HK-2 (cell line): ENCODE data around the gene KRTAP10-3.
"Not testable (repeated sequence)": the region's sequence is repeated elsewhere in the genome, so short reads cannot be mapped to it uniquely, and the experiment has no call there.

Source experiments
- DNase-seq: peaks from one replicate; pipeline ENCODE4 v3.0.0-alpha.2; 2018; ENCODE audit not compliant: unreplicated experiment

Gene KRTAP10-3

DNA sequence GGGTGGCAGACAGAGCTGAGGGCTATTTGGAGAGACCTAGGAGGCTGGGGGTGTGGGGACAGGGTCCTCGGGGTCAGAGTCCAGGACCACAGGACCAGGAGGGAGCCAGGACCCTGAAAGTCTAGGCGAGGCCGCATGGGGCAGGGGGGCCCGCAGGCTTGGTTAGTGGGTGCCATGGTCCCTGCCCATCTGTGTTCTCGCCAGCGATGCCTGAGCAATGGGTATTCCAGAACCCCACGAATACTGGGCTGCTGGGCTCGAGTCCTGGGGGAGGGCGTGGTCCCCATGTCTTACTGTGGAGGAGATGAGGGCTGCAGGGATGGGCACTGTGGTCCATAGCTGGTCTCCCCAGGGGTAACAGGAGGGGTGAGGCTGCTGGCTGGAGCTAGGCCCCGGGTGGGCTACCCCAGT lies 31.7 kb upstream of the KRTAP10-3 start:
- DNase-seq = no peak

DNA sequence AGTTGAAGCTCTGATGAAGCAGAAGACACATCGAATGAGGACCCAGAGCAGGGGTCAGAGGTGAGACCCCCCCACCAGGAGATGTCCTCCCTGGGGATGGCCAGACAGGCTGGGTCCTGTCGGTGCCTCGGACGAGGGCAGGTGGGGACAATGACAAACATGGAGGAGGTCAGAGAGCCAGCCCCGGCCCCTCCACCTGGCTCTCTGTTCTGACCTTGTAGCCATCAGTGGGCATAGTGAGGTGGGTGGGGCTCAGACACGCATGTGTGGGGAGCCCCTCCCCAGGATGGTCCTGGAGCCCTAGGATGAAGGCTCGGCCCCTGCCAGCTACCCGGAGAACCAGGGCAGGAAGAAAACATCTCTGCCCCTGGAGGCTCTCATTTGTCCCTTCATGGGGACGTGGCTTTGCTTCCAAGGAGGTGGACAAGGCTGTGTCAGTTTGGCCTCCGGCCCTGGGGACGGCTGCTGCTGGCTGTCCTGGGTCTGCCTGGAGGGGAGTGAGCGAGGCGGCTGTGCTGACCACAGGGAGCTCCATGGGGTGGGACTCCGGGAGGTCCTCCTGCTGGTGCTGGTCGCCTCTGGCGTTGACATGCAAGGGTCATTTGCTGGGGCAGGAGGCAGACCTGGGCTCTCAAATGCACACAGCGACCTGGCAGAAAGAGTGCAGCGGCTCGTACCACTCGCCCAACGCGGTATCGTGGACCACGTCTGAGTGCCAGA lies 31.2 kb upstream of the KRTAP10-3 start:
- DNase-seq = no peak

DNA sequence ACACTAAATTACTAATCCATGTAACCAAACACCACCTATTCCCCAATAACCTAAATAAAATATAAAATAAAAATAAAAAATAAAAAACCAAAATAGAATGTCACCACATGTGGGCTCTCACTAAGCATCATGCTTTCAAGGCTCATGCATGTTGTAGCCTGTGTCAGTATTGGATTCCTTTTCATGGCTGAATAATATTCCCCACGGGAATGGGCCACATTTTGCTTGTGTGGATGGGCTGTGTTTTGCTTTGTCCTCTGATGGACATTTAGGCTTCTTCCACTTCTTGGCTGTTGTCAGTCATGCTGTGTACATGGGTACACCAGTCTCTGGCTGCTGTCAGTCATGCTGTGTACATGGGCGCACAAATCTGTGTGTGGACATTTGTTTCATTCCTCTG lies 30.5 kb upstream of the KRTAP10-3 start:
- DNase-seq = no peak

DNA sequence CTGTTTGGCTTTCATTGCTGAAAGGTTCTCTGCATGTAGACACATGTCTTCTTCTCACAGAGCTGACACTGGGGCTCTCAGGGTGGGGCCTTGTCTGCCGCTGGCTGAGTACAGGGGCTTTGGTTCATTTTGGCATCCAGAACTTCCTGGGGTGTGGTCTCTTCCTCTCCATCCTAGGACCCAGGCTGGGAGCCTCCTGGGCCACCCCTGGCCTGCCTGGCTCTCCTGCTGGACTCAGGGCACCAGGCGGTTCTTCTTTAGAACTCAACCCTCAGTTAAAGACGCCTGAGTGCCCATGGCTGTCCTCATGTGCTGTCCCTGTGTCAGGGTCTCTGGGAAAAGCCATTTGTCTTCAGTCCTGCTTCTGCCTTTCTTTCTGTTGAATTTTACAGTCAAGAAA lies 27.3 kb upstream of the KRTAP10-3 start:
- DNase-seq = no peak

DNA sequence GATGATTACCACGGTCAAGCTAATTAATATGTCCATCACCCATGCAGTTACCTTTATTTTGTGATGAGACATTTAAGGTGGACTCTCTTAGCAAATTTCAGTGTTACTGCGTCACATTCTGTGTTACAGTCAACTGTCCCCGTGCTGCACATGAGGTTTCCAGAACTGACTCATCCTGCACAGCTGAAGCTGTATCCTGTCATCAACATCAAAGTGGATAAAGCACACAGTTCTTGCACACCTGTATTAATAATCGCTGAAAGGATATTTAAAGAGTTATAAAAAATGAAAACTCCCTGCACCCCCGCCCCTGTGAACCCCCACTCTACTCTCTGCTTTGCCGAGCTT lies 25.2 kb upstream of the KRTAP10-3 start:
- DNase-seq = no peak

DNA sequence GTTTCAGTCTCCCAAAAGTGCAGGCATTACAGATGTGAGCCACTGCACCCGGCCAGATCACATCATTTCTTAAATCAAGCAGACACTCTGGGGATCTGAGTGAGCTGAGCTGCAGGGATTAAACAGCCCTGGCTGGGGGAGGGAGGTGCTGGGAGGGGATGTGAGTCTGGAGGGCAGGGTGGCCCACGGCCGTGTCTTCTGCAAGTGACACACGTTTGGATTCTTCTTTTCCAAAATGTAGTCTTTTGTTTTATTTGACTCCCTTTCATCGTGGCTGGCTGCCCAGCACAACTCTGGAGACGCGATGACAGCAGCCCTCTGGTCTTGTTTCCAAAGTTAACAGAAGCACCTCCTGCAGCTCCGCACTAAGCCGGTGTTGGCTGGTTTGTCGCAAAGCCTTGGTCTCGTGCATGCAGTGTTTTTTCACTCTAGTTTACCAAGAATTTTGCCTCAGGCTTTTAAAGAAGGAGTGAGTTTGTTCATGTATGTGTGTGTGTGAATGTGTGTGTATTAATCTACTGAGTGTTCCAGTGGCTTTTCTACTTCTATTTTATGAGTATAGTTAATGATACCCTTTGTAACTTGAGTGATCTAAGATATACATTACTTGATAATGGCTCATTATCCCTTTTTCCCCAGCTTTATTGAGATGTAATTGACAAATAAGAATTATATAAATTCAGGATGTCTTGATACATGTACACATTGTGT lies 24.6 kb upstream of the KRTAP10-3 start:
- DNase-seq = no peak

DNA sequence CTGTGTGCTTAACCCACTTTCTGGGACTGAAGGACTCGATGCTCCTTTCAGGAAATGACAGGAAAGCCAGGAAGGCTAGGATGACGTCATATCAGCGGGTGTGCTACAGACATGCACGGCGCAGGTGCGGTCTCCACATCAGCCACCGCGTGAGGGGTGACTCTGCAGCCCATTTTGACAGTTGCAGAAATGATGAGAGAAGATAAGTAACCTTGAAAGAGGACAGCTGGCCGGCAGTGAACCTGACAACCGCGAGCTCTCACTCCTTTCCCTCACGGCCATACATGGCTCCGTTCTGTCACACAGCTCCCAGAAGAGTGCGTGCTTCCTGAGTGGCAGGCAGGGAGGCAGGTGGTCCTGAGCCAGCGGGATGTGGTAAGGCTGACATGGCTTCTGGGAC lies 23.5 kb upstream of the KRTAP10-3 start:
- DNase-seq = no peak

DNA sequence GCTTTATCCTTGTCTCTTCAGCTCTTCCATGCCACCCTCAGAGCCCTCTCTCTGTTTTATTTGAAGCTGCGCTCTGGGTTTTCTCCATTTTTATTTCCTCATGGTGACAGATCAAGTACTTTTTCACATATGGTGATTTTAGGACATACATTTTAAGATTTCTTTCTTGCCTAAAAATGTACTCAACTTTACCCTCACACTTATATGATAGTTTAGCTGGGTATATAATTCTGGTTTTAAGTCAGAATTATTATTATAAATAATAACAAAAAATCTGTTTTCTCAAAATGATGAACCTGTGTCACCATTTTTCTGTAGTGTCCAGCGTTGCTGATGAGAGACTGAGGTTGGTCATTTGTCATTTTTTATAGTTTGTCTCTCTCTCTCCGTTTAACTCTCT lies 22.6 kb upstream of the KRTAP10-3 start:
- DNase-seq = no peak

DNA sequence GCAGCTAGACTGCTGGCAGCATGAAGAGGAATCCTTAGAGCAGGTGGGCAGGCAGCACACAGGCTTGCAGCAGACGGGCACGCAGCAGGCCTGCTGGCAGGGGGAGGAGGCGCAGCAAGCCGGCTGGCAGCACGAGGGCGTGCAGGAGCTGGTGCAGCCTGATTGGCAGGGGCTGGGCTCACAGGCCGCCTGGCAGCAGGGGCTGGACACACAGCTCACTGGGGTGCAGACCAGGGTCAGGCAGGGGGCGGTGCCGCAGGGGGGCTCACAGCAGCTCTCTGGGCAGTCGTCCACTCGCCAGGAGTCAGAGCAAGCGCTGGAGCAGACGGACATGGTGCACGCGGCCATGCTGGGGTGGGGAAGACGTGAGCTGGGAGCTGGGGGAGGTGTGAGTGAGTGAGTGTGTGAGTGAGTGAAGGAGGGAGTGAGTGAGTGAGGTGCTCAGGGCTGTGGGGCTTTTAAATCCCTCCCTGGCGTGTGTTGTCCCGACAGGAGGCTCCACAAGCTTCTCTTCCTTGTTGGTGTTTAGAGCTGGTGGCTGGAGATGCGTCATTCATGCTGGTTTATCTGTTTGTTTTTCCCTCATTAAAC lies 21.7 kb upstream of the KRTAP10-3 start, which contains the start of gene KRTAP10-5:
TSS of gene KRTAP10-5 (minus strand) at position 374 of the 591 bp plus-strand sequence. CDS start at position 348, 26 bp downstream.
- DNase-seq = not testable (repeated sequence)

DNA sequence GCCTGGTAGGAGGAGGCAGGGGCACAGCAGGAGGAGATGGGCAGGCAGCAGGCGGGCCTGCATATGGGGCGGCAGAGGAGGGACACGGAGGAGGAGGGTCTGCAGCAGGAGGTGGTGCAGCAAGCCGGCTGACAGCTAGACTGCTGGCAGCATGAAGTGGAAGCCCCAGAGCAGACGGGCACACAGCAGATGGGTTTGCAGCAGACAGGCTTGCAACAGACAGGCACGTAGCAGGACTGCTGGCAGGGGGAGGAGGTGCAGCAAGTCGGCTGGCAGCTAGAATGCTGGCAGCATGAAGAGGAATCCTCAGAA lies 21.2 kb upstream of the KRTAP10-3 start:
- no peak for DNase-seq

DNA sequence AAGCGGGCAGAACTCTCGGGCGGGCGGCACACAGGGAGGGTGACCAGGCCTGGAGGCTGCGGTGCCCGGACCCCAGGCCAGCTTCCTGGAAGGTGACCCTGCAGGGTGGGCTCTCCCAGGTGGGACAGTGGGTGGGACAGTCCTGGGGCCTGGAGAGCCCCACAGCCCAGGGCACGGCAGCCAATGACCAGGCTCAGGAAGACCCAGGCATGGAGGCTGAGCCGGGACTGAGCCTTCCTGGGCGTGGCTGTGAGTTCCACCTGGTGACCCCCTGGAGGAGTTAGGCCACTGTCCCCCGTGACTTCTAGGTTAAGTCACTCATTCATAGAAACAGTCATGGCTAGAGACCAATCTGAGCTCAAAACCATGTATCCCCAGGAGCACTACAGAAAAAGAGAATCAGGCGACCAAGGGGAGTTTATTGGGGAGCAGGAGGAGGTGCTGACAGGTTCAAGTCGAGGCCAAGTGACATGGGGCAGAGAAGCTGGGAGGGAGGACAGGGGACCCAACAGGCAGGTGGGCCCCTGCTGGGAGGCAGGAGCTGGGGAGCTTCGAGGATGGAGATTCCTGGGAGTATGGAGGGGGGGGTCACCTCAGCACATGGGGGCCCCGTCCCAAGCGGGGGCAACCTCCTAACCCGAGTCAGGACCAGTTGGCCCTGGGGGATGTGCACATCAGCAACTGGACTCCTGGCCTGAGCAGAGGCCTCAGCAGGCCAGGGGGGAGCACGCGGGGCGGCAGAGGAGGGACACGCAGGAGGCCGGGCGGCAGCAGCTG lies 20.6 kb upstream of the KRTAP10-3 start:
- no peak for DNase-seq

DNA sequence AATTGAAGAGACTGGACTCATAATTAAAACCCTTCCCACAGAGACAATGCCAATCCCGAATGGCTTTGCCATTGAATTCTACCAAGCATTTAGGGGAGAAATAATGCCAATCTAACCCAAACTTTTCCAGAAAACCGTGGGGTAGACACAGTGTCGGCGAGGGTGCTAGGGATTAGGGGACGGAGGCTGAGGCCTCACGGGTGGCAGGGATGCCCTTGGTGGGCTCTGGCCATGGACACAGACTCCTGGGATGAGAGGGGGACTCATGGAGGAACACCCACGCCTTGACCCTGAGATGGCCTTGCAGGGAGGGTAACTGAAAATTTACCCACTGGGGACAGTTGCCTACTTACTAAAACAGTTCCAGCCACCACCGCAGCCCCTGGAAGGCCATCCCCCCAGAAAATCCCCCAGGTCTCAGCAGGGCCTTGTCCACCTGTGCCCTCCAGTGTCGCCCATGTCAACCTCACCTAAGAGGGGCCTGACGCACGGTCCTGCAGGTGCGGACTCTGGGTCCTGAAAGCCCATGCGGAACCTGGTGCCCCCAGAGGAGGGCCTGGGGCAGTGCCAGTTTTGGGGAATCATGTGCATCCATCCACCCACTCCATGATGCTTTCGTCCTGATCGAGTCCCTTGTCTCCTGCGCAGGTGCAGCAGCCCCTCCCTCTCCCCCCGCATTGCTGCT lies 19.9 kb upstream of the KRTAP10-3 start:
- no peak for DNase-seq

DNA sequence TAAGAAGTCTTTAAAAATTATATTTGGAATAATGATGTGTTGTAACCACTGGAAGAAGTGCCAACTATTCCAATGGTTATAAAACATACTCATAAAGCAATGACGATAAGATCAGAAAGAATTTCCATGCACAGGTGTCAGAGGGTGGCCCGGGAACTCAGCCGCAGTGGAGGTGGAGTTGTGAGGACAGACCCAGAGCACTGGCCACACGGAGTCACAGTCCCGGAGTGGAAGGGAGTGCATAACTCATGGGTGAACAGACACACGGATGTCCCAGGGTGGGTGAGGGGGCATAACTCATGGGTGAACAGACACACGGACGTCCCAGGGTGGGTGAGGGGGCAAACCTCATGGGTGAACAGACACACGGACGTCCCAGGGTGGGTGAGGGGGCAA lies 17.4 kb upstream of the KRTAP10-3 start:
- DNase-seq = no peak

DNA sequence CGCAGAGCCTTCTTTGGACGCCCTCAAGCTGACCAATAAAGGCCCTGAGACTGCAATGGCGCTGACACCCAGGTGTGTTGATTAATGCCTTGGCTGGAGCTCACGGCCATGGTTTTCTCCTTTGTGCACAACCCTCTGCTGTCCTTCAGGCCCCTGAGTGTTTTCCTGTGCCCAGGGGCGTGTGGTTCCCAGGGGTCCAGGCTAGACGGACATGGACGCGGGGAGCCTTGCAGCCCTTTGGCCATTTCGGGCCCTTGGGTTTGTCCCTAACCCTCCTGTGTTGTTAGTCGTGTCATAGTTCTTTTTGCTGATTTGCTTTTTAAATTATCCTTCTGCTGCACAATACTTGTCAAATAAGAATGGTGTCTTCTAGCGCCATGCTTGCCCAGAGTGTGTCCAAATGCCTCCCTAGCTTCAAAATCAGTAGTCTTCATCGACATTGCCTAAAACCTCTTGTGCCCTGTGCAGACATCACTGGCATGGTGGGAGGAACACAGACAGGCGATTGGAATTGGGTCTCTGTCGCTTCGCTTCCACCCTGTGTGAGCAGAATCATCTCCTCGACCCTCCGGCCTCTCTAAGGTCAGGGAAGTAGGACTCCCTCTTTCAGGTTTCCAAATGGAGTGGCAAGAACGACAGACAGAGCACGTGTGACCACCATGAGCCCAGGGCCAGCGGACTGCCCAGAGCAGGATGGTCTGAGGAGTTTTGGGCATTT lies 16.9 kb upstream of the KRTAP10-3 start:
- no peak for DNase-seq

DNA sequence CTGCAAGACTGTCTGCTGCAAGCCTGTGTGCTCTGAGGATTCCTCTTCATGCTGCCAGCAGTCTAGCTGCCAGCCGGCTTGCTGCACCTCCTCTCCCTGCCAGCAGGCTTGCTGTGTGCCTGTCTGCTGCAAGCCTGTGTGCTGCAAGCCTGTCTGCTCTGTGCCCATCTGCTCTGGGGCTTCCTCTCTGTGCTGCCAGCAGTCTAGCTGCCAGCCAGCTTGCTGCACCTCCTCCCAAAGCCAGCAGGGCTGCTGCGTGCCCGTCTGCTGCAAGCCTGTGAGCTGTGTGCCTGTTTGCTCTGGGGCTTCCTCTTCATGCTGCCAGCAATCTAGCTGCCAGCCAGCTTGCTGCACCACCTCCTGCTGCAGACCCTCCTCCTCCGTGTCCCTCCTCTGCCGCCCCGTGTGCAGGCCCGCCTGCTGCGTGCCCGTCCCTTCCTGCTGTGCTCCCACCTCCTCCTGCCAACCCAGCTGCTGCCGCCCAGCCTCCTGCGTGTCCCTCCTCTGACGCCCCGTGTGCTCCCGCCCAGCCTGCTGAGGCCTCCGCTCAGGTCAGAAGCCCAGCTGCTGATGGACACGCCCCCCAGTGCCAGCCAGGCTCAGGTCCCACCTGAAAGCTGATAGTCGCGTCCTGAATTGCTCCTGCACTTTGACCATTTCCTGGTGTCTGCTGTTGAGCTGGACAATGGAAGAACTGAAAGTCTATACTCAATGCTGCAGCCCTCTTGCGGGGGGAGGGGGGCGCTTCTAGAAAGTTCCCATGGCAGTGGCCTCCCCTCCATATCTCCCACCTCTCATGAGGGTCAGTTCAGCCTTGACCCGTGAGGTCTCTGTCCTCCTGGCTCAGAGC lies 16.1 kb upstream of the KRTAP10-3 start:
- DNase-seq = no peak

DNA sequence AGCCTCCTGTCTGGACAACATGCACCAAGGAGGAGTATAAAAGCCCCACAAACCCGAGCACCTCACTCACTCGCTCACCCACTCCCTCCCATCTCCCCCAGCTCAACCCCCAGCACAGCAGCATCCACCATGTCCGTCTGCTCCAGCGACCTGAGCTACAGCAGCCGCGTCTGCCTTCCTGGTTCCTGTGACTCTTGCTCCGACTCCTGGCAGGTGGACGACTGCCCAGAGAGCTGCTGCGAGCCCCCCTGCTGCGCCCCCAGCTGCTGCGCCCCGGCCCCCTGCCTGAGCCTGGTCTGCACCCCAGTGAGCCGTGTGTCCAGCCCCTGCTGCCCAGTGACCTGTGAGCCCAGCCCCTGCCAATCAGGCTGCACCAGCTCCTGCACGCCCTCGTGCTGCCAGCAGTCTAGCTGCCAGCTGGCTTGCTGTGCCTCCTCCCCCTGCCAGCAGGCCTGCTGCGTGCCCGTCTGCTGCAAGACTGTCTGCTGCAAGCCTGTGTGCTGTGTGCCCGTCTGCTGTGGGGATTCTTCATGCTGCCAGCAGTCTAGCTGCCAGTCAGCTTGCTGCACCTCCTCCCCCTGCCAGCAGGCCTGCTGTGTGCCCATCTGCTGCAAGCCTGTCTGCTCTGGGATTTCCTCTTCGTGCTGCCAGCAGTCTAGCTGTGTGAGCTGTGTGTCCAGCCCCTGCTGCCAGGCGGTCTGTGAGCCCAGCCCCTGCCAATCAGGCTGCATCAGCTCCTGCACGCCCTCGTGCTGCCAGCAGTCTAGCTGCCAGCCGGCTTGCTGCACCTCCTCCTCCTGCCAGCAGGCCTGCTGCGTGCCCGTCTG lies 15.2 kb upstream of the KRTAP10-3 start, which contains the start of gene KRTAP10-4:
TSS of gene KRTAP10-4 (plus strand) at position 100 of the 827 bp plus-strand sequence. CDS start at position 130, 30 bp downstream.
- DNase-seq = not testable (repeated sequence)

DNA sequence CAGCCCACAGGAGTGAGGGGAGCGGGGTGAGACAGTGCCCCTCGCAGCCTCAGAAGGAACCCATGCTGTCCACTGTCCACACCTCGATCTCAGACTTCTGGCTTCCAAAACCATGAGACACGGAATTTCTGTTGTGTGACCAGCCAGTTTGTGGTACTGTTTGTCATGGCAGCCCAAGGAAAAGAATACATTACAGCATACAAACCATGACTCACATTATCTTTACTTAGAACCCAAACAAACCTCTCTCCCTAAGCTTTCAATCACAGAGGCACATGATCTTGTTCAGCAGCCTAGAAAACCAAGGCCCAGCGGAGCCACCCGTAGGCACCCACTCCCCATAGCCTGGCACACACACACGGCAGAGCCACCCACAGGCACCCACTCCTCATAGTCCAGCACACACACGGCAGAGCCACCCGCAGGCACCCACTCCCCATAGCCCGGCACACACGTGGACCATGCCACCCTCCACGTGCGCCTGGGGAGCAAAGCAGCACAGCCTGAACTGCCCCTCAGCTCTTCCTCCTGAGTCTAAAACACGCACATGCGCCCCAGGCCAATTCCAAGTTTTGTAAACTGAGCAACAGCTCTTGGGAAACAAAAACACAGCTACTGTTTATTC lies 14.5 kb upstream of the KRTAP10-3 start:
- DNase-seq = no peak

DNA sequence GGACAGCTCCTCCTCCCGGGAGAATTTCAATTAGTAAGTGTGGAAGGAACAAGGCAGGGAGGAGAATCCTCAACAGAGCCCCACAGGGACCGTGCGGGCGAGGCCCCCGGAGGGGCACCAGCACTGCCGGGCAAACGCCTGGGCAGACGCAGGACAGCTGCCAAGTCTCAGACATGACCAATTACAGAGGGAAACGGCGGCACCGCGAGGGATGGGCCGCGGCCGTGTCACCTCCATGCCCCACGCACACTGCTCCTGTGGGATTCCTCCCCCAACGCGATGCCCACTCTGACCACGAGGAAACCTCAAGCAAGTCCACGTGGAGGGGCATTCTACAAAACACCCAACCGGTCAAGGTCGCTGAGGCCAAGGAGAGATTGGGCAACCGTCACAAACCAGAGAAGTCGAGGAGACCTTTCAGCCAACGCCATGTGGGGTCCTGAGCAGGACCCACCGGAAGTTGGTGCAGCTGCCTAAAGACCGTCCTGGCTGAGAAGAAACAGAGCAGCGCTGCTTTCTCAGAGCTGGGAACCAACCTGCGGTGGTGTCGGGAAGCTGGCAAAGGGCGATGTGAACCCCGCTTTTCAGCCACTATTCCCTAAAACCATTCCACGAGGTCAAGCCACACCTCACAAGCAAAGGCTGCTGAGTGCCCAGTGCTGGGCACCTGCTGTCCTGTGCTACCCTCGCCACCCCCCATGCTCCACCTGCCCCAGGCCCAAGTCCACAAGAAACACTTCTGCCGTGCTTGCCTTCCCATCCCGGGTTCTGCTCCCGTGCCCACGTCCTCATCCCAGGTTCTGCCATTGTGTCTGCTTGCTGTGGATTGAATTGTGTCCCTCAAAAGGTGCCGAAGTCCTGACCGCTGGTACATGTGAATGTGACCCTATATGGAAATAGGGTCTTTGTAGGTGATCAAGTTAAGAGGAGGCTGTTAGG lies 13.5 kb upstream of the KRTAP10-3 start:
- DNase-seq = no peak
